ENCODE measurements around the gene KIF16B. TPM values are rescaled to one million over a fixed set of nuclear protein-coding genes. Genes with fewer than 3 reads are reported as not detected.
A peak's percentile ranks its signal among the peaks of the same experiment; 100 is the strongest.

The KIF16B gene
- total and polyA plus RNA-seq, 9 of the 15 experiments (the other 6 are each of a cell fraction or from before 2014, with no cell fraction given): 1.00 to 10.6 (median 8.5) TPM

- no peak for TF ChIP-seq ZNF280B (CRISPR knock-in tag; IDR thresholded peaks at IDR 0.05)
- TF ChIP-seq HMG20B (CRISPR knock-in tag; IDR thresholded peaks at IDR 0.05): no peak
- TF ChIP-seq ZBED1 (IDR thresholded peaks at IDR 0.05): no peak
- TF ChIP-seq ATF7 (IDR thresholded peaks at IDR 0.05): peak; percentile 24; the same call in 1 of the 2 replicates
- no peak for TF ChIP-seq THRA (IDR thresholded peaks at IDR 0.05)
- TF ChIP-seq CBX3 (IDR thresholded peaks at IDR 0.05; ENCODE audit: borderline replicate concordance in 1 of 2, low read length in 2 of 2): no peak
- TF ChIP-seq, protein P1, sequence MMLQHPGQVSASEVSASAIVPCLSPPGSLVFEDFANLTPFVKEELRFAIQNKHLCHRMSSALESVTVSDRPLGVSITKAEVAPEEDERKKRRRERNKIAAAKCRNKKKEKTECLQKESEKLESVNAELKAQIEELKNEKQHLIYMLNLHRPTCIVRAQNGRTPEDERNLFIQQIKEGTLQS (IDR thresholded peaks at IDR 0.05): 0 out of 2 replicates have a peak, but pooled peaks have one; percentile 8
- TF ChIP-seq, protein P1 (CRISPR knock-in tag; conservative IDR thresholded peaks at IDR 0.05): no peak
- TF ChIP-seq GTF2E2 (tag; IDR thresholded peaks at IDR 0.05): no peak
- TF ChIP-seq PREB (CRISPR knock-in tag; IDR thresholded peaks at IDR 0.05): no peak
- TF ChIP-seq HINFP (tag; conservative IDR thresholded peaks at IDR 0.05; ENCODE audit: low read depth): no peak
- TF ChIP-seq, protein P2, sequence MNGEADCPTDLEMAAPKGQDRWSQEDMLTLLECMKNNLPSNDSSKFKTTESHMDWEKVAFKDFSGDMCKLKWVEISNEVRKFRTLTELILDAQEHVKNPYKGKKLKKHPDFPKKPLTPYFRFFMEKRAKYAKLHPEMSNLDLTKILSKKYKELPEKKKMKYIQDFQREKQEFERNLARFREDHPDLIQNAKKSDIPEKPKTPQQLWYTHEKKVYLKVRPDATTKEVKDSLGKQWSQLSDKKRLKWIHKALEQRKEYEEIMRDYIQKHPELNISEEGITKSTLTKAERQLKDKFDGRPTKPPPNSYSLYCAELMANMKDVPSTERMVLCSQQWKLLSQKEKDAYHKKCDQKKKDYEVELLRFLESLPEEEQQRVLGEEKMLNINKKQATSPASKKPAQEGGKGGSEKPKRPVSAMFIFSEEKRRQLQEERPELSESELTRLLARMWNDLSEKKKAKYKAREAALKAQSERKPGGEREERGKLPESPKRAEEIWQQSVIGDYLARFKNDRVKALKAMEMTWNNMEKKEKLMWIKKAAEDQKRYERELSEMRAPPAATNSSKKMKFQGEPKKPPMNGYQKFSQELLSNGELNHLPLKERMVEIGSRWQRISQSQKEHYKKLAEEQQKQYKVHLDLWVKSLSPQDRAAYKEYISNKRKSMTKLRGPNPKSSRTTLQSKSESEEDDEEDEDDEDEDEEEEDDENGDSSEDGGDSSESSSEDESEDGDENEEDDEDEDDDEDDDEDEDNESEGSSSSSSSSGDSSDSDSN (IDR thresholded peaks at IDR 0.05; ENCODE audit: borderline replicate concordance in 1 of 2, low read depth in 2 of 2, low read length in 2 of 2): no peak
- TF ChIP-seq FOSL1 (tag; conservative IDR thresholded peaks at IDR 0.05): peak; percentile 68
- TF ChIP-seq, protein P3, sequence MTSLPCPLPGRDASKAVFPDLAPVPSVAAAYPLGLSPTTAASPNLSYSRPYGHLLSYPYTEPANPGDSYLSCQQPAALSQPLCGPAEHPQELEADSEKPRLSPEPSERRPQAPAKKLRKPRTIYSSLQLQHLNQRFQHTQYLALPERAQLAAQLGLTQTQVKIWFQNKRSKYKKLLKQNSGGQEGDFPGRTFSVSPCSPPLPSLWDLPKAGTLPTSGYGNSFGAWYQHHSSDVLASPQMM (CRISPR knock-in tag; IDR thresholded peaks at IDR 0.05): no peak
- TF ChIP-seq CBX1 (IDR thresholded peaks at IDR 0.05; ENCODE audit: low read depth): no peak
- no peak for TF ChIP-seq MAFK (IDR thresholded peaks at IDR 0.05; ENCODE audit: low read length)
- no peak for TF ChIP-seq PTRF (tag; IDR thresholded peaks at IDR 0.05)
- TF ChIP-seq TCF3 (CRISPR knock-in tag; IDR thresholded peaks at IDR 0.05): peak; percentile 95
- no peak for TF ChIP-seq MAFF (IDR thresholded peaks at IDR 0.05; ENCODE audit: low read length)
- no peak for TF ChIP-seq ZNF766 (CRISPR knock-in tag; conservative IDR thresholded peaks at IDR 0.05)
- no peak for TF ChIP-seq WHSC1 (IDR thresholded peaks at IDR 0.05; ENCODE audit: low read length)
Measured at GRCh38 chr20:16411361-16411760, 161.9 kb downstream of the KIF16B start (continued).
